NOMO-1 treated with DMSO at 0.1 percent for 48 hours (cell line): Measurements from ENCODE around the gene AKT1.
A peak's percentile ranks its signal among the peaks of the same experiment; 100 is the strongest.
"Not testable (repeated sequence)": the region's sequence is repeated elsewhere in the genome, so short reads cannot be mapped to it uniquely, and the experiment has no call there.

ENCODE experiments used
- DNase-seq: peaks from one replicate; lab custom pipeline; 2025; ENCODE audit not compliant: unreplicated experiment; lab: John Stamatoyannopoulos, UW

Gene AKT1

DNA sequence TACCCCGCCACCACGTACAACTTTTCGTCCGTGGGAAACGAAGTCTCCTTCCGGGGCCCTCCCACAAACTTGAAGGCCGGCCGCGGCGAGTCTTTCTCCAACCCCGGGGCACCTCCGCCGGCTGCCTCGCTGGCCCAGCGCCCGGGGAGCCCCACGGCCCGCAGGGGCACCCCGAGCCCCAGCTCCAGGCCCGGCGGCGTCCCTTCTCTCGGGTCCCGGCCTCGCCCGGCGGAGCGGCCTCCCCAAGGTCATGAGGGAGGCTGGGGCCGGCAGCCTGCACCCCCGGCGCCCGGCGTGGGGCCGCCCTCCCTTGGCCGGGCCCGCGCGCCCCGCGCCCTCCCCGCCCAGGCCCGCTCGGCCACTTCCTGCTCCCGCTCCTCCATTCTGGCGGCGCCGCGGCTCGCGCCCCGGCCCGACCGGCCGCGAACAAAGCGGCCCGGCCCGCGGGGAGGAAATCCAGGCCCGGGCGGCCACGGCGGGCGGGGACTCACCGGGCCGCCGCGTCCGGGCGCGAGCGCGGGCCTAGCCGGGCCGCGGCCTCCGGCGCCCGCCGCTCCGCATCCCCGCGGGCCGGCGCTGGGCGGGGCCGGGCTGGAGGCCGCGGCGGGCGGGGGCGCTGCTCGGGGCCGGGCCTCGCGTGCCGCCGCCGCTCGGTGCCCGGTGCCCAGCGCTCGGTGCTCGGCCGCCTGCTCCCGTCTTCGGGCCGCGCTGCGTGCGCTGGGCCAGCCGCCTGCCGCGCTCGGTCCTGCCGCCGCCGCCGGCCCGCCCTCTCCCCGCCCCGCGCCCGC, at the start of gene AKT1:
Gene AKT1, minus strand, starts transcription at position 756 of the 788 bp plus-strand sequence. CDS start 3,105 bp downstream, outside the sequence.
- DNase-seq: no peak

DNA sequence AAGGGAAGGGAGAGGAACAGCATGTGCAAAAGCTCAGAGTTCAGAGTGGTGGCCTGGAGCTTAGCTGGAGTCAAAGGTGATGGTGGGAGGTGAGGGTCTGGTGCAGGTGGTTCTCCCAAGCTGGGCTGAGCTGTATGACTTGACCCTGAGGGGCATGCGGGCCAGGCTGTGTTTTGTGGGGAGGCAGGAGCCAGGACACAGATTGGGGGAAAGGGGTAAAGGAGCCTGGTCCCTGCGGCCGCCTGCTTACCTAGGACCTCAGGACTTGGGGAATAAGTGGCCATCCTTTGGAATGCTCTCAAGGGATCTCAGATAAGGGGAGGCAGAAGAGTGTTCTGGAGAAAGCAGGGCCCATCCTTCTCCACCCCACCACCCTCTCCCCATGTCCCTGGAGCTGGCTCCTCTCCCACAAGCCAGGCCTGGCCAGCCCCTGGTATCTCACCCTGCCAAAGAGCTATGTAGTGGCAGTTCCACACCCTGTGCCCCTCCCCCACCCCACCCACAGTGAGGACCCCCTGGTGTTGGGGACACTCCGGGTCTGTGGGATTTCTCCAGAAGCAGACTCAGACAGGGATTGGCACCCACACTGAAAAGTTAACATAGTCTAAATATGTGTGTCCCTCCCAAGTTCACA, 49.6 kb upstream of the AKT1 start:
- DNase-seq: no peak

DNA sequence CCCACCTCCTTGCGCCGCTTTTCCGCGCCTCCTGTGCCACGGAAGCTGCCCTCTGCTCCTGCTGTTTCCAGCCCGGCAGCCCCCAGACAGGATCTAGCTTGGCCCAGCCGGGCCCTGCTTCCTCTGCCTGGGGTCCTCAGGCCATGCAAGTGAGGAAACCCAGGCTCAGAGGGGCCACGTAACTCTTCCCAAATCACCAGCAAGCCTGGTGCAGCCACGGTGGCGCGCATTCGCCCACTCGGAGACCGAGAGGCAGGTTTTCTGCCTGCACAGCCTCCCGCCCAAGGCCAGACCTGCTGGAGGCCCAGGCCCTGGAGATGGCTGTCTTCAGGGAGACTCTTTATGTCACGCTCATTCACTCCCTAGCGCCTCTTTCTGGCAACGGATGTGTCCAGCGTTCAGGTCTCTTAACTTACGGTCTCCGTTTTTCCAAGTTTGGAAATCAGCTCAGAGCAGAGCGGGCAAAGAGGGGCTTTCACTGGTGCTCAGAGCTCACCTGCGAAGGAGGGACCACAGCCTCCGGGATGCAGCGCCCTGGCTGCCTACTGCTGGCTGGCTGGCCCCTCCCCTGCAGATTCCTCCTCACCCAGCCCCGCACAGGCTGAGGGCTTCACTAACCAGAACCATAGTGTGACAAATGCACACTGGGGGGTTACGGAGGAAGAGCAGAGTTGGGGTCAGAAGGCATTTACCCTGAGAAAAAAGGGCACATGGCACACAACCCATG, 48.9 kb upstream of the AKT1 start:
- no peak for DNase-seq

DNA sequence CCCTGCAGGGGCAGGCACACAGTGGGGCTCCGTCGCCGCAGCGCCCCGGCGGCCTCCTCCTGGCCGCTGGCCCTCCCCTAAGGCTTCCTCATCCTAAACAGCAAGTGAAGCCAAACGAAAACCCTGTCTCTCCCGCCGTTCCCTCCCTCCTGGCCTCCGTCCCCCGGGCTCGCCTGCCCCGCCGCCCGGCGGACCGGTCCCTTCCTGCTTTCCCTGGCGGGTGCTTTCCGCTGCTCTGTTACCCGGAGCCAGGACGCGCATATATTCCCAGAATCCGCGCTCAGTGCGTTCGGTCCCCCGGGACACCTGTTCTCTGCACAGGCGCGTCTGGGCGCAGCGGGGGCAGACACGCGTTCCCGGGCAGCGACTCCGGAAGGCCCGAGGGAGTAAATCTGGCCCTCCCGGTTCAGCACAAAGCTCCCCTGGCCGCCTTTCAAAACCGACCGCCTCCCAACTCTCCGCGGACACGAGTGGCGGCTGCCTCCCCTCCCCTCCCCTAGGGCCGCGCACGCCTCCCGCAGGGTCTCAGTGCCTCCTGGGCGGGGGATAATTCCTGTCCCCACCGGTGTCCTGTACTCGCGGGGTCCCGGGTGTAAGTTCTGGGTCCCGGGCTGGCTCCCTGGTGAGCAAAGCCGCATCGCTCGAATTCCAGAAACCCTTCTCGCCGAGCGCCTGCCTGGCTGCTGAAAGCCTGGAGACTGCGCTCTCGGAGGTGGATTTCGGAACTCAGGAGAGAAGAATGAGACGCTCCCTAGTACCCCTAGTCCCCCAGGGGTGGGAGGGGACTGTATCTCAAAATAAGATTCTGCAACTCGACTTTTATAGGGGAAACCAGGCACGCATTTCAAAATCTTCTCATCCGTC, 48.1 kb upstream of the AKT1 start:
- DNase-seq: no peak

DNA sequence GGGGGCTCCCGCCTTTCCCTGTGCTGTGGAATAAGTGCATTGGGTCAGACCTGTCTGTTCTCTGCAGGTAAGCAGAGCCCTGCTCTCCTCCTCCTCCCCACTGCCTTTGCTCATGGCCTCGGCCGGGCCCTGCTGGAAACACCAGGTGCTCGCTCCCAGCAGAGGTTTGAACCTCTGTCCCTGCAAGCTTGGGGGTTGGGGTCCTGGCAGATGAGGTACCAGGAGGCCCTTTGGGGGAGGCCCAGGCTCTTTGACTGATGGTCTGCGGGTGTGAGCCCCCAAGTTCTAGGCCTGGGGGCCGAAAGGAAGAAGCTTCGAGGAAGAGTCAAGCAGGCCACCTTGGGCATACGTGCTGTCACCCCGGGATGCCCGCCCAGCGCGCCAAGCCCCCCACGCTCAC, 47.5 kb upstream of the AKT1 start:
- no peak for DNase-seq

DNA sequence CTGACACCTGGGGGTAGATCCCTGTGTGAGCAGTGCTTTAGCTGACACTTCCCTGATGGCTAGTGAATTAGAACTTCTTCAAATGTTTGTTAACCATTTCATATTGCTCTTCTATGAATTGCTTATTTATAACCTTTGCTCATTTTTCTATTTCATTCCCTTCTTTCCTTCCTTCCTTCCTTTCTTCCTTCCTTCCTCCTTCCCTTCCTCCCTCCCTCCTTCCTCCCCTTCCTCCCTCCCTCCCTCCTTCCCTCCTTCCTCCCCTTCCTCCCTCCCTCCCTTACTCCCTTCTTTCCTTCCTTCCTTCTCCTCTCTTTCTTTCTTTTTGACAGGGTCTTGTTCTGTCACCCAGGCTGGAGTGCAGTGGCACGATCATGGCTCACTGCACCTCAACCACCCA, 46.2 kb upstream of the AKT1 start:
- no peak for DNase-seq

DNA sequence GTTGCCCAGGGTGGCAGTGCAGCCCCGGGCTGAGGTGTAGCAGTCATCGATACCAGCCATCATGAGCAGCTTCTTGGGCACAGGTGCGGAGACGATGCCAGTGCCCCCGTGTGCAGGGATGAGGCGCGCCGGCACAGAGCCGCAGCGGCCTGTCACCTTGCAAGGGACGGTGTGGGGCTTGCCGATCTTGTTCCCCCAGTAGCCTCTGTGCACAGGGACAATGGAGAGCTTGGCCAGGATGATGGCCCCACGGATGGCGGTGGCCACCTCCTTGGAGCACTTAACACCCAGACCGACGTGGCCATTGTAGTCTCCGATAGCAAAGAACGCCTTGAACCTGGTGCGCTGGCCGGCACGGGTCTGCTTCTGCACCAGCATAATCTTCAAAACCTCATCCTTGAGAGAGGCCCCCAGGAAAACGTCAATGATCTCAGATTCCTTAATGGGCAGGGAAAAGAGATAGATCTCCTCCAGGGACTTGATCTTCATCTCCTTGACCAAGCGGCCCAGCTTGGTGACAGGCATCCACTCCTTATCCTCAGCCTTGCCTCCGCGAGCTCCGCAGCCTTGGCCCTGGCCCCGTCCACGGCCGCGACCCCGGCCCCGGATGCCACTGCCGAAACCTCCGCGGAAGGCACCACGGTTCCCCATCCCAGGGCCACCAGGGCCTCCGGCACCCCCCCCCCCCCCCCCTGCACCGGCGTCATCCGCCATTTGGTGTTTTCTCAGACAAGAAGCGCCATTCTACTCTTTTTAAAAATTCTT, 40.8 kb upstream of the AKT1 start:
- DNase-seq: not testable (repeated sequence)

DNA sequence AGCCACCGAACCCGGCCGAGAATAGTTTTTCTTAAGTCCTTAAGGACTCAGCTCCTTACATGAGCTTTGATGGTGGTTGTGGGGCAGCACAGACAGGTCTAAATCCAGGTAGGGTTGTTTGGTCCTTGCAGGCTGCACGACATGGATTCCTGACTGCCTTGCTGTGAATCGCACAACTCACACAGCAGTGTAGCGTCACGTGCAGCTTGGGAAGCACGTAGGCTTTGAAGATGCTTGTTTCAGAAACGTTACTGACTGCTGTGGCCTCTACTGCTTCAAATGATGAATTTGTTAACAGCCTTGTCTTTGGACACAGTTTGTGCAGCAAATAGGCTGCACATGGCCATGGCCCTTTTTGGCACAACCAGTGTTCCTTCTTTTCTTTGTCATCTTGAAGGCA, 35.2 kb upstream of the AKT1 start:
- DNase-seq: no peak

DNA sequence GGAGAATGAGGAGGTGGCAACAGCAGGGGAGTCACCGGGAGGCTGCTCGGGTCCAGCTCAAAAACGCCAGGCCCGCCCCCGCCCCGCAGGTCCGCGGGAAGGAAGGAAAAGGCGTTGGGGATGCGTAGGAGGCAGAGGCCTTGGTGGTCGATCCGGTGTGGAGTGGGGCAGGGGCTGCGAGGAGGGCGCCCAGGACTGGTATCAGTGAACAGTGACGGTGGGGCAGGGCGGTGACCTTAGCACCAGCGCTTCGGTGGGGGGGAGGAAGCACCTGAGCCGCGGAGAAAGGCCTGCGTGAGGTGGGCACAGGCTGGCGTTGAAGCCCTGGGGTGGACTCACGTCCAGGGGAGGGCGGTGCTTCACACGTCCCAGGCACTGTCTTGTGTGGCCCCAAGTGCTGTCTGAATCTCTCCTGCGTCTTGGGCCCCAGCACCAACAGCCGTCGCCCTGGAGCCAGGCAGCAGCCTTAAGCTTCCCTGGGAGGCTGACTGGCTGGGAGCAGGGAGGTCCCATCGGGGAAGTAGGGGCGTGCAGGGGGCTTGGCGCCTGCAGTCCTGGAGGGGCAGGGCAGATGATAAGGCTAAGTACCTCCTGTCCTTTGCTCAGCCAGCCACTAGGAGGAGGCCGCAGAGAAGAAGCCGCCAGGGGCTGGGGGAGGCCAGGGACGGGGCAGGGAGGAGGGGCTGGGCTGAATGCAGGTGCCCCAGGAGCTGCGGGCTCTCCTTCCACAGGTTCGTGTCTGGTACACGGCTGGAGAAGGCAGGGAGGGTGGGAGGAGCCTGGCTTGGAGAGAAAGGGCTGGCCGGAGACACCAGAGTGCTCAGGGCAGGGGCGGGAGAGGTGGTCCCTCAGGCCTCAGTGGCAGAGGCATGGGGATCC, 31.9 kb upstream of the AKT1 start:
- peak; percentile 36 for DNase-seq

DNA sequence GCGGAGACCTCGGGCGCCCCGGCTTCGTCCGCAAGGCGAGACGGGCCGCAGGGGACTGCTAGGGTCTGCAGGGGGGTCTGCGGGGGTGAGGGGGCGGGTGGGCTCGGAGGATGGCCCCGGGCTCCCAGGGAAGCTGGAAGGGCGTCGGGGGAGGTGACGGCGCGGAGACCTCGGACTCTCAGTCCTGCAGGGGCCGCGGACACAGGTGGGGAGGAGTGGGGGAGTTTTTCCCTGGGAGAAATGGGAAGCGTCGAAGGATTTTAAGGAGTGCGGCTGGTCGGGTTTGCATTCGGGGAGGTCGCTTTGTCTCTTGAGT, 31.3 kb upstream of the AKT1 start:
- no peak for DNase-seq

DNA sequence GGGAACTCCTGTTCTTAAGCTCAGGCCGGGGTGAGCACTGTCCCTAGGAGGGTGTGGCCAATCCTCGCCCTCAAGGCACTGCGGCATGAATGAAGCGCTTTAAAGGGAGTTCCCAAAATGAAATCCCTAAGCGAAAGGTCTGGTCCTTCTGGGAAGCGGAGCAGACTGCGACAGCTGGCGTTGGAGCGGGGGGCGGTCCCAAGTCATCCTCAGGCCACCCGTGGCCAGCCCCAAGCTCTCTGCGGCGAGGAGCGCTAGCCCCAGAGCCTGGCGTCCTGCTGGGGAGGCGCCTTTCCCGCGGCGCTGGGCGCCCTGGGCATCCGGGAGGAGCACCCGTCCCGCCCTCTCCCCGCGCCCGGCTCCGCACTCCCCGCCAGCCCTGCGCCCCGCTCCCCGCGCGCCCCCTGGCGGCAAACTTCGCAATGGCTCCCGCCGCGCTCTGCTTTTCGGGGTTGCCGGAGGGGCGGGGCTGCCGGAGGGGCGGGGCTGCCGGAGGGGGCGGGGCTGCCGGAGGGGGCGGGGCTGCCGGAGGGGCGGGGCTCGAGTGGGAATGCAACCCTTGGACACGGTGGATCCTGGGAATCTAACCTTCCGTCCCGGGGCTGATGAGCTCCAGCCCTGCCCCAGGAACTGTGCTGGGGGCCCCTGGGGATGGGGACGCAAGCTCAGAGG, 30.8 kb upstream of the AKT1 start:
- peak; percentile 46 for DNase-seq

DNA sequence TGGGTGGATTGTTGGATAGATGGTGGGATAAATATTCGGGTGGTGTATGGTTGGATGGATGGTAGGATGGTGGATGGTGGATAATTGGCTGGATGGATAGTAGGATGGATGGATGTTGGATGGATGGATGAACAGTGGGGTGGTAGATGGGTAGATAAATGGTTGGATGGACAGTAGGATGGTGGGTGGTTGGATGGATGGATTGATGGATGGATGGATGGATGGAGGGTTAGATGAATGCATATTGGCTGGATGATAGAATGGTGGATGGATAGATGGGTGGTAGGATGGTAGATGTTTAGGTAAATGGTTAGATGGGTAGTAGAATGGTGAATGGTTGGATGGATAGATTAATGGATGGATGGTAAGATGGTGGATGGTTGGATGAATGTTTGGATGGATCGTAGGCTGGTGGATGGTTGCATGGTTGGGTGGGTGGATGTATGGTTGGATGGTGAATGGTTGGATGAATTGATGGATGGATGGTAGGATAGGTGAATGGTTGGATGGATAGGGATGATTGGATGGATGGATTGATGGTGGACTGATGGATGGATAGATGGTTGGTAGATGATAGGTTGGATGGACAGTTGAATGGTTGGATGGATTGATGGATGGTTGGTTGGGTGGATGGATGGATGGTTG, 28.9 kb upstream of the AKT1 start:
- DNase-seq: no peak

DNA sequence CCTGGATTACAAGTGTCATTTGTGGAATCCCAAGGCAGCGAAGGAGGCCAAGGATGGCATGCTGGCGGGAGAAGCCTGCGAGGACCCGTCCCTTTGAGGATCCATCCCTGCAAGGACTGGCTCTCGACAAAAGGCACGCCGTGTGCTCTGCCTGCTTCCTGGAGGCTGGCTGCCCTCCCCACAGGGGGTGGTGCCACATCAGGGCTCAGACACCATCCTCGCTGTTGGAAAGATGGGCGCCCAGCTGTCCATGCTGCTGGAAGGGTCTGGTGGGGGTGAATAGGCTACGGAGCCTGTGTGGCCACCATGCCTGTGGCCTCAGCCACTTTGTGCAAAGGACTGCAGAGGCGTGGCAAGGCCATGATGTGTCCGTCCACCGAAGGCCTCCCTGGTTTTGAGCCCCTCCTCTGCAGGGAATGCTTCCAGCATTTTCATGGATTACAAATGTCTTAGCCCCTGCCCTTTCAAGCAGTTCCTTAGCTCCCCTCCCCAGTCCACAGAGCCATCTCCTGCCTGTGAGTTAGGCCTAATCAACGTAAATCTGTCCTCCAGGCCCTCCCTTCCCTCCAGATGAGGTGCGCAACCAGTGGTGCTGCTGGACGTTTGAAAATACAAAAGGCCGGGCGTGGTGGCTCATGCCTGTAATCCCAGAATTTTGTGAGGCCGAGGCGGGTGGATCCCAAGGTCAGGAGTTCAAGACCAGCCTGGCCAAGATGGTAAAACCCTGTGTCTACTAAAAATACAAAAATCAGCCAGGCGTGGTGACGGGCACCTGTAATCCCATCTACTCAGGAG, 27.5 kb upstream of the AKT1 start:
- no peak for DNase-seq

DNA sequence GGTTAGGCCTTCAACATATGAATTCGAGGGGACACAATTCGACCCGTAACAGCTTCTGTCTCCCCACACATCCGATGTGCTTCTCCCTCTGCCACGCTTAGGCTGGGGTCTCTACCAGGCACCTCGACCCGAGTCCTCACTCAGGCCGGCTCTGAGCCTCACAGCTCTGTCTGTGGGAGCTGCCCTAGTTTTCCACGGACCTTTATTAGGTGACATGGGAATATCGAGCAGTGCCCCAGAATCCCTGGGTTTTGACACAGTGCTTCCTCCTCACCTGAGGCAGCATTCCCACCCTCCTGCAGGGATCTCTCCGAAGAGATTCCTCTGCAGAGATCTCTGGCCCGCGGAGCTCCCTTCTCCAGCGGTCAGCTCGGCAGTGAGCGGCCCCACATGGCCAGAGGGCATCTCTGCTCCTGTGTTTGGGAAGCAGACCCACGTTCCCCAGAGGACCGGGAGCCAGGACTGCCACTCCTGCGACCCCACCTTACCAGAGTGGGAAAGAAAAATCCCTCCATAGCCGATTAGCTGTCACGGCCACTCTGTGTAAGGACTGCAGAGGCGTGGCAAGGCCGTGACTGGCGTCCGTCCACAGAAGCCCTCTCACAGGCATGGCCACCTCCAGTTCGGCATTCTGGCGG, 26.5 kb upstream of the AKT1 start:
- no peak for DNase-seq

DNA sequence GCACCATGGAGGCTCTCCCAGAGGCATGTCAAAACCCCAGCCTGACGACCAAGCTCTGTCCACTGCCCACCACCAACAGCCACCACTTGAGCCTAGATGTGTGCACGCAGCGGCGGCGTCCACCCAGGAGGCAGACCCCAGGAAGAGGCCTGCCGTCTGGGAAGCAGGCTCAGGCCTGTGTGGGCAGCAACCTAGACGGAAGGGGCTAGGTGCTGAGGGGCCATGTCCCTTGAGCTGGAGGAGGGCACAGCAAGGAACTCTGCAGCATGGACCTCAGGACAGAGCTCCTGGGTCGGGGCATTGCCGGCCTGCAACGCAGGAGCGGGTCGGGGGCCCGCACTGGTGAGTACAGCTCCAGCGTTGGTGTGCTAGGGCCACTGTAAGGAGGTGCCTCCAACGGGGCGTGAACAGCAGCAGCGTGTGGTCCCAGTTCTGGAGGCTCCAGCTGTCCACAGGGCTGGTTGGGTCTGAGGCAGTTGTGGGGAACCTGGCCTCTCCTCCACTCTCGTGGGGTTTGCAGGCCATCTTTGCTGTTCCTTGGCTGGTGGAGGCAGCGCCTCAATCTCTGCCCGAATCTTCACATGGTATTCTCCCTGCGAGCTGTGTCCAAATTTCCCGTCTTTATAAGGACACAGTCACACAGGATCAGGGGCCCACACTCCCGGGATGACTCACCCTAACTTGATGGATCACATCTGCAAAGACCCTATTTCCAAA, 25.8 kb upstream of the AKT1 start:
- DNase-seq: no peak

DNA sequence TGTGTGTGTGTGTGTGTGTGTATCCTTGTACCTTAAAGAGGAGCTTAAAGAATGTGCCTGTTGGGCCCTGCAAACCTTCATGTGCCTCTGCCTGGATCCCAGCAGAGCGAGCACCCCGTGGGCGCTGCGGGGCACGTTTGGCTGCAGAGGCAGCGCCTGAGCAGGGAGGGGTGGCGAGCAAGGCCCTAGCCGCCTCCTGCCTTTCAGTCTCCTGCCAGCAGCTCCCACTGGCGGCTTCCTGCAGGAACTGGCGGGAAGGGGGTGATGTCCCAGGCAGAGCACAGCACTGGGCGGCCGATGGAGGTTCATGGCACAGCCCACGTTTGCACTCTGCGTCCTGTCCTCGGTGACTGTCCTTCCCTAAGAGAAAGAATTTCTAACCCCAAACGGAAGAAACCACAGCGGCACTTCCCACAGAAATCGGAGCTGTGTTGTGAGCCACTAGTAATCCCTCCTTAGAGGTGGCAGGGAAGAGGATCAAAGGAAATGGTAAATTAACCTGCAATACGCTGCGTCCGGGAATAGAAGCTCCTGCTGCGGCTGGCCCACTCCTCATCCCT, 25.2 kb upstream of the AKT1 start:
- no peak for DNase-seq
